Ovary (tissue), 3 donors: ENCODE data around the gene ADAMTS8.

Source experiments
- CTCF ChIP-seq, 3 donors: fragments of 450-650 bp in 2 of 3; fragments of 200-600 bp in 1 of 3; IDR thresholded peaks; one replicate each; pipeline versions ENCODE4 v1.5.1 to v1.8.0; 2016 to 2022; ENCODE audit warnings: antibody characterized with exemption in 3 of 3, mild to moderate bottlenecking in 1 of 3
- POLR2A ChIP-seq: fragments of 450-650 bp; IDR thresholded peaks from one replicate; pipeline ENCODE4 v1.6.1; 2017; ENCODE audit warnings: antibody characterized with exemption, mild to moderate bottlenecking, moderate library complexity
- donor health status: DM: no; HTN: no; CAD: no.

GRCh38 chr11:130421199-130421585 lies 7.2 kb downstream of the ADAMTS8 start:
- TF ChIP-seq CTCF (IDR thresholded peaks at IDR 0.05) = no peak
- no peak for TF ChIP-seq POLR2A
